Smooth muscle cell (in vitro differentiated cells): ENCODE measurements around the gene AOC2. TPM values are rescaled to one million over a fixed set of nuclear protein-coding genes. Genes with fewer than 3 reads are reported as not detected.
"Not testable (repeated sequence)": the region's sequence is repeated elsewhere in the genome, so short reads cannot be mapped to it uniquely, and the experiment has no call there.

Experiments
- DNase-seq: peaks from one replicate; lab custom pipeline; 2025; ENCODE audit not compliant: unreplicated experiment; lab: John Stamatoyannopoulos, UW
- H2AFZ ChIP-seq: fragments of 200-600 bp; sonication (generic); 2 replicates; pipeline ENCODE4 v1.6.0; 2016; ENCODE audit warnings: antibody characterized with exemption, low read depth, mild to moderate bottlenecking
- H3F3A ChIP-seq: fragments of 200-600 bp; sonication (generic); 2 replicates; pipeline ENCODE4 v1.6.0; 2017; ENCODE audit warnings: antibody characterized with exemption, low read depth
- H3K27ac ChIP-seq: fragments of 200-600 bp; sonication (generic); 2 replicates; pipeline ENCODE4 v1.5.1; 2016; ENCODE audit warnings: low read depth, mild to moderate bottlenecking
- H3K27me3 ChIP-seq: fragments of 200-600 bp; sonication (generic); 2 replicates; pipeline ENCODE4 v1.6.1; 2016; ENCODE audit warnings: low read depth, mild to moderate bottlenecking
- H3K36me3 ChIP-seq: fragments of 200-600 bp; sonication (generic); 2 replicates; pipeline ENCODE4 v1.5.1; 2016; ENCODE audit warnings: low read depth
- H3K4me1 ChIP-seq: fragments of 200-600 bp; sonication (generic); 2 replicates; pipeline ENCODE4 v1.5.1; 2016; ENCODE audit warnings: low read depth
- H3K4me2 ChIP-seq: fragments of 200-600 bp; sonication (generic); 2 replicates; pipeline ENCODE4 v1.6.0; 2016; ENCODE audit warnings: mild to moderate bottlenecking
- H3K4me3 ChIP-seq: fragments of 200-600 bp; sonication (generic); 2 replicates; pipeline ENCODE4 v1.5.1; 2016; ENCODE audit warnings: mild to moderate bottlenecking
- H3K79me2 ChIP-seq: fragments of 200-600 bp; sonication (generic); 2 replicates; pipeline ENCODE4 v1.6.0; 2016; ENCODE audit warnings: low read depth, mild to moderate bottlenecking
- H3K9ac ChIP-seq: fragments of 200-600 bp; sonication (generic); 2 replicates; pipeline ENCODE4 v1.6.0; 2016; ENCODE audit warnings: low read depth
- H3K9me3 ChIP-seq: fragments of 200-600 bp; sonication (generic); replicated peaks from 2 replicates; pipeline ENCODE4 v1.5.1; 2016; ENCODE audit warnings: low read depth
- H4K20me1 ChIP-seq: fragments of 200-600 bp; sonication (generic); 2 replicates; pipeline ENCODE4 v1.6.0; 2016; ENCODE audit warnings: low read depth
- WGBS: methylation state at CpG from one replicate; pipeline ENCODE4 v1.1.7; 2016; ENCODE audit warnings: low lambda C conversion rate; 5-methylcytosine and 5-hydroxymethylcytosine counted together
- polyA plus RNA-seq: library from polyadenylated mRNA; unstranded; fragments of >200 nt; fragmentation: Nextera tagmentation; extraction: Ambion mirVana; gene quantifications from 2 replicates; pipeline ENCODE4 v1.2.1, GENCODE V29; 2016
- total RNA-seq: library from RNA; depleted of rRNA; stranded (reverse); fragments of >200 nt; gene quantifications from 2 replicates; pipeline ENCODE4 v1.2.3, GENCODE V29; 2014
- TF ChIP-seq, protein P1 (sequence below): fragments of 200-600 bp; sonication (generic); IDR thresholded peaks from 2 replicates; pipeline ENCODE4 v1.5.1; 2017; ENCODE audit warnings: borderline replicate concordance, mild to moderate bottlenecking, antibody characterized with exemption; ENCODE audit not compliant: insufficient read depth, poor library complexity, severe bottlenecking

The AOC2 gene
- total and polyA plus RNA-seq, 2 experiments from 2014 or later, result 0.91 to 2.3 TPM

DNA sequence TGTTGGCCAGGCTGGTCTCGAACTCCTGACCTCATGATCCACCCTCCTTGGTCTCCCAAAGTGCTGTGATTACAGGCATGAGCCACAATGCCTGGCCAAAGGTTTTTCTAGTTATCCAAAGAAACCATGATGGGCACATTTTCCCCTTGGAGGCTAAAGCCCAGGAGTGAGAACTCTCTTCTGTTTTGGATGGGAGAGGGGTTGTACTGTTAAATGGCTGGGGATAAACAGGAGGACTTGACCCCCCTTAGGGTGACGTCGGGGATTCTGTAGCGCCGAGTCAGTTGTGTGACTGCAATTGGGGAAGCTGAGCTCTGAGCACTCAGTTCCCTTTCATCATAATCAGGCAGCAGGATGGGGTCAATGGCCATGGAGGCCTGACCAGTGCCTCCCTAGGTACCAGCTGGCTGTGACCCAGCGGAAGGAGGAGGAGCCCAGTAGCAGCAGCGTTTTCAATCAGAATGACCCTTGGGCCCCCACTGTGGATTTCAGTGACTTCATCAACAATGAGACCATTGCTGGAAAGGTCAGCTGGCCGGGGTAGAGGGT, 10.7 kb downstream of the AOC2 start:
- Histone ChIP-seq H3K4me3 (no peak overlapping the region), H3K27me3 (peaks cover 3% of the 10 kb centered on the region), H3K9ac (no peak overlapping the region), H3K79me2 (no peaks in the 10 kb centered on the region), H3K4me2 (no peak overlapping the region), H3K36me3 (no peaks in the 10 kb centered on the region), H2AFZ (no peak overlapping the region), H3K9me3 (no peaks in the 10 kb centered on the region), H3F3A (no peaks in the 10 kb centered on the region), H3K4me1 (no peaks in the 10 kb centered on the region), H3K27ac (no peak overlapping the region), H4K20me1 (no peaks in the 10 kb centered on the region)
- 89% methylated on average over 8 of the region's 8 CpGs for WGBS
- DNase-seq, result no peak
- TF ChIP-seq, protein P1, sequence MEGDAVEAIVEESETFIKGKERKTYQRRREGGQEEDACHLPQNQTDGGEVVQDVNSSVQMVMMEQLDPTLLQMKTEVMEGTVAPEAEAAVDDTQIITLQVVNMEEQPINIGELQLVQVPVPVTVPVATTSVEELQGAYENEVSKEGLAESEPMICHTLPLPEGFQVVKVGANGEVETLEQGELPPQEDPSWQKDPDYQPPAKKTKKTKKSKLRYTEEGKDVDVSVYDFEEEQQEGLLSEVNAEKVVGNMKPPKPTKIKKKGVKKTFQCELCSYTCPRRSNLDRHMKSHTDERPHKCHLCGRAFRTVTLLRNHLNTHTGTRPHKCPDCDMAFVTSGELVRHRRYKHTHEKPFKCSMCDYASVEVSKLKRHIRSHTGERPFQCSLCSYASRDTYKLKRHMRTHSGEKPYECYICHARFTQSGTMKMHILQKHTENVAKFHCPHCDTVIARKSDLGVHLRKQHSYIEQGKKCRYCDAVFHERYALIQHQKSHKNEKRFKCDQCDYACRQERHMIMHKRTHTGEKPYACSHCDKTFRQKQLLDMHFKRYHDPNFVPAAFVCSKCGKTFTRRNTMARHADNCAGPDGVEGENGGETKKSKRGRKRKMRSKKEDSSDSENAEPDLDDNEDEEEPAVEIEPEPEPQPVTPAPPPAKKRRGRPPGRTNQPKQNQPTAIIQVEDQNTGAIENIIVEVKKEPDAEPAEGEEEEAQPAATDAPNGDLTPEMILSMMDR, result no peak

DNA sequence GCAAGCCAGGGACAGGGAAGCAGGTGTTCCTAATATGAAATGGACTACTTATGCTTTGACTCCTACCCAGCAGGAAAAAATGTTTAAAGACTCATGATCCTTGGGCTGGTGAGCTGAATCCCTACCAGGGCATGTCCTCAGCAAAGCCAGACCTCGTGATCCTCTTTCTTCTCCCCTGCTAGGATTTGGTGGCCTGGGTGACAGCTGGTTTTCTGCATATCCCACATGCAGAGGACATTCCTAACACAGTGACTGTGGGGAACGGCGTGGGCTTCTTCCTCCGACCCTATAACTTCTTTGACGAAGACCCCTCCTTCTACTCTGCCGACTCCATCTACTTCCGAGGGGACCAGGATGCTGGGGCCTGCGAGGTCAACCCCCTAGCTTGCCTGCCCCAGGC, 11.7 kb downstream of the AOC2 start:
- not testable (repeated sequence) for H3K4me1 ChIP-seq, H4K20me1 ChIP-seq, H3K9ac ChIP-seq, DNase-seq, H3K4me2 ChIP-seq, H2AFZ ChIP-seq, H3K27ac ChIP-seq, H3K27me3 ChIP-seq, H3K4me3 ChIP-seq, H3K36me3 ChIP-seq, H3K9me3 ChIP-seq, H3K79me2 ChIP-seq, H3F3A ChIP-seq
- WGBS, result 92% methylated on average over 5 of the region's 8 CpGs

DNA sequence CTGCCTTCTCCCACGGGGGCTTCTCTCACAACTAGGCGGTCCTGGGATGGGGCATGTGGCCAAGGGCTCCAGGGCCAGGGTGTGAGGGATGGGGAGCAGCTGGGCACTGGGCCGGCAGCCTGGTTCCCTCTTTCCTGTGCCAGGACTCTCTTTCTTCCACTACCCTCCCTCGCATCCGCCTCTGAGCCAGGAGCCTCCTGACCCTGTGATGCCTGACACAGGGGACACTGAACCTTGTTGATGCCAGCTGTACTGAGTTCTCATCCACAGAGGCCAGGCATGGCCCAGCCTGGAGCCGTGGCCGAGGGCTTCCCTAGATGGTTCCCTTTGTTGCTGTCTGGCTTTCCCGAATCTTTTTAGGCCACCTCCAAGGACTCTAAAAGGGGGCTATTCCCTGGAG, 12.1 kb downstream of the AOC2 start:
- not testable (repeated sequence) for H3K9ac ChIP-seq, H3K4me3 ChIP-seq, H4K20me1 ChIP-seq, H3K4me1 ChIP-seq, H3K27me3 ChIP-seq, H3K9me3 ChIP-seq, H3K27ac ChIP-seq, H3K4me2 ChIP-seq, H3K36me3 ChIP-seq, DNase-seq, H3K79me2 ChIP-seq, H3F3A ChIP-seq, H2AFZ ChIP-seq
- WGBS, result 95% methylated on average over 5 of the region's 8 CpGs

DNA sequence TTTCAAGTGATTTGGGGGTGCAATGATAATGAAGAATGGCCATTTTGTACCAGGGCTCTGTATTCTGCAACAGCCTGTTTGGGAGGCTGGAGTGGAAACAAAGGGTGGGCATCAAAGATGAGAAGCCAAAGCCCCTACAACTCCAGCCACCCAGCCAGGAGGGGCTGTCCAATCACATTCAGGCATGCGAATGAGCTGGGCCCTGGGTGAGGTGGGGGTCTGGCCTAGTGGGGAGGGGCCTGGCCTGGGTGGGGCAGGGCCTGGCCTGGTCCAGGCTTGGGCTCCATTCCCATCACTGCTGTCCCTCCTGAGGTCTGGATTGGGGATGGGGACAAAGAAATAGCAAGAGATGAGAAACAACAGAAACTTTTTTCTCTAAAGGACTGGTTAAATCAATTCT, 13.0 kb downstream of the AOC2 start:
- Histone ChIP-seq H3K9me3 (no peaks in the 10 kb centered on the region), H3K36me3 (no peaks in the 10 kb centered on the region), H3K27ac (no peak overlapping the region), H2AFZ (no peak overlapping the region), H3K4me3 (no peak overlapping the region), H3K9ac (no peak overlapping the region), H4K20me1 (no peaks in the 10 kb centered on the region), H3K27me3 (peaks cover 3% of the 10 kb centered on the region), H3K4me1 (no peaks in the 10 kb centered on the region), H3K79me2 (no peaks in the 10 kb centered on the region), H3K4me2 (no peak overlapping the region), H3F3A (no peaks in the 10 kb centered on the region)
- no peak for DNase-seq
- 80% methylated on average over 1 of the region's 1 CpG for WGBS
- TF ChIP-seq, protein P1, result no peak

DNA sequence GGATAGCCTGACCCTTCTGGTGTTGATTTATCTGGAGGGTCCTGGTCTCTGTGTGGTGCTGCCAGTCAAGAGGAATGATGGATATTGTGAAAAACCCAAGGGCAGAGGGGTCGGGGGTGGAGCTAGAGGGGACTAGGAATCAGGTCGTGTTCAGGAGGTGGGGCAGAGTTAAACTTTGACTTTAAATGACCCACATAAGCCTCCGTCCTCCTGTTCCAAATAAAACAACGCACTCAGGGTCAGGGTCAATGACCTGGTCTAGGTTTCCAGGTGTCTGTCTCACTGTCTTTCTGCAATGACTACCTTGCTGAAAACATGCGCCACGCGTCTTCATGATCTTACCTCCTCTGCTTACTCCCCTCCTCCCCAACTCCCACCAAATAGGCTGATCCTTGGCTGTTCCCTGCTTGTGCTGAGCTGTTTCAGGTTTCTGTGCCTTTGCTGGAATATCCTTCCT, 21.3 kb downstream of the AOC2 start:
- peaks cover 2% of the 10 kb centered on the region for H3K9me3 ChIP-seq
- H3K36me3 ChIP-seq, result no peaks in the 10 kb centered on the region
- 85% methylated on average over 7 of the region's 7 CpGs for WGBS
- peak overlapping the region; percentile 93 for H3K27ac ChIP-seq
- no peak overlapping the region for H3K4me3 ChIP-seq
- TF ChIP-seq, protein P1, result no peak
- H3K79me2 ChIP-seq, result no peaks in the 10 kb centered on the region
- H3K27me3 ChIP-seq, result no peaks in the 10 kb centered on the region
- H2AFZ ChIP-seq, result no peak overlapping the region
- H4K20me1 ChIP-seq, result no peaks in the 10 kb centered on the region
- no peak for DNase-seq
- H3K4me2 ChIP-seq, result peak overlapping the region; percentile 50
- no peak overlapping the region for H3K9ac ChIP-seq
- no peaks in the 10 kb centered on the region for H3F3A ChIP-seq
- no peaks in the 10 kb centered on the region for H3K4me1 ChIP-seq
